HG03039 (cell line): ENCODE results near the gene POTEG.
"Not testable (repeated sequence)": the region's sequence is repeated elsewhere in the genome, so short reads cannot be mapped to it uniquely, and the experiment has no call there.

Experiments
- ATAC-seq: cut with Tn5 transposase; IDR thresholded peaks from one replicate; pipeline ENCODE4 v1.9.1; 2021; ENCODE audit warnings: mild to moderate bottlenecking, moderate library complexity; ENCODE audit not compliant: unreplicated experiment

Gene POTEG

GRCh38 chr14:19374451-19374903, 59.7 kb downstream of the POTEG start:
- ATAC-seq = not testable (repeated sequence)

GRCh38 chr14:19372813-19373500, 61.2 kb downstream of the POTEG start:
- ATAC-seq = not testable (repeated sequence)

- ATAC-seq = not testable (repeated sequence)
Observed at GRCh38 chr14:19371767-19372166, 62.4 kb downstream of the POTEG start.

DNA sequence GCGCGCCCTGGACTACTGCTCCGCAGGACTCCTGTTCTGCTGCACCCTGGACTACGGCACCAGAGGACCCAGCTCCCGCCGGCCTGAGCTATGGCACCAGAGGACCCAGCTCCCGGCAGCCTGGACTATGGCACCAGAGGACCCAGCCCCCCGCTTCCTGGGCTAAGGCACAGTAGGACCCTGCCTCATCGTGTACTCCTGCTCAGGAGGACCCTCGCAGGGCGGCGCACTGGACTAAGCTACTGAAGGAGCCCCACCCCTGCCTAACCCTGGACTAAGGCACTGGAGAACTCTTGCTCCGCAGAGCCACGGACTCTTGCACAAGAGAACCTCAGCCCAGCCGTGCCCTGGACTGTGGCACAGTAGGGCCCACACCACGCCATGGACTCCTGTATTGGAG, 71.3 kb downstream of the POTEG start:
- ATAC-seq = not testable (repeated sequence)

DNA sequence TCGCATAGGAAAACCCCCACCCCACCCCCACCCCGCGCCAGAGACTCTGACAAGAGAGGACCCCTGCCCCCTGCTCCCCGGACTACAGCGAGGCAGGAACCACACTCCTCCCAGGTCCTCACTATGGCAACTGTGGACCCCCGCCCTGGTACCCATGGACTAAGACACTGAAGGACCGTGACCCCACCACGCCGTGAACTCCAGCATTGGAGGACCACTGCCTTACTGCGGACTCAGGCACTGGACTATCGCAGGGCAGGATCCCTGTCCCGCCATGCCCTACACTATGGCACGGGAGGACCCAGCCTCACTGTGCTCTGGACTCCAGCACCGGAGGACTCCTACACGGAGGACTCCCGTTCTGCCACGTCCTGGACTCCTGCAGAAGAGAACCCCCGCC, 71.8 kb downstream of the POTEG start:
- not testable (repeated sequence) for ATAC-seq

DNA sequence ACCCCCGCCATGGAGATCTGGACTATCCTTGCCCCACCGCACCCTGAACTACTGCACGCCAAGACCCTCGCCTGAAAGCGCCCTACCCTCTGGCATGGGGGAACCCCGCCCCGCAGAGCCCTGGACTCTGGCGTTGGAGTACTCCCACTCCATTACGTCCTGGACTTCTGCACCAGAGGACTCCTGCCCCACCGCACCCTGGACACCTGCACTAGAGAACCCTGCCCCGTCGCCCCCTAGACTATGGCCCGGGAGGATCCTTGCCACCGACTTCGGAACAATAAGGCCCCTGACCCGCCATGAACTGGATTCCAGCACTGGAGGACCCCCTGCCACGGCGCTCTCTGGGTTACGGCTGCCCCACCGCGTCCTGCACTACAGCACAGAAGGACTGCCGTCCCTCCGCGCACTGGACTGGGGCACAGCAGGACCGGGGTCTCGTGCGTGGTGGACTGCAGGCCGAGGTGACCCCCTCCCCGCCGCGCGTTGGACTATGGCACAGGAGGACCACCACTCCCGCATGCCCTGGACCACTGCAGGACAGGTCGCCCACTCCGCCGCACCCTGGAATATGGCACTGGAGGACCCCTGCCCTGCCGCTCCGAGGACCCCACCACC, 72.4 kb downstream of the POTEG start:
- ATAC-seq = not testable (repeated sequence)

DNA sequence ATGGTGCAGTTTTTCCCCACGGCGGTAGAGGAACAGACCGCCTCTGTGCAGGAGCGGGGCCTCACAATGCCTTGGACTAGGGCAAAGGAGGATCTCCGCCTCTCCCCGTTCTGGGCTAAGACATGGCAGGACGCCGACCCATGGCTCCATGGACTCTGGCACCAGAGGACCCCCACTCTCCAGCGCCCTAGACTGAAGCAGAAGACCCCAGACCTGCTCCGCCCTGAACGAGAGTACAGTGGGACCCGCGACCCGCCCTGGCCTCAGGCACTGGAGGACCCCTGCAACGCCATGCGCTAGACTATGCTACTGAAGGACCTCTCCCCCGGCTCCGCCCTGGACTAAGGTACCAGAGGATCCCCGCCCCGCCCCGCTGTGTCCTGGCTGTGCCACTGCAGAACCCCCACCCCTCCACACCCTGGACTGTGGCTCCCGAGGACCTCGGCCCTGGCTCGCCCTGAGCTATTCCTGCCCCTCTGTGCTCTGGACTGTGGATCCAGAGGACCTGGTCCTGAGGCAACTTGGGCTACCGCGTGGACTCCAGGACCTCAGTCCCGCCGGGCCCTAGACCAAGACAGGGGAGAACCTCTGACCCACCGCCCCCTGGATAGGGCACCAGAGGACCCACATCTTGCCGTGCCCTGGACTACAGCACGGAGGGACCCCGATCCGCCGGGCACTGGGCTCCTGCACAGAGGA, 73.1 kb downstream of the POTEG start:
- not testable (repeated sequence) for ATAC-seq
